ENCODE data around the gene NMT1. TPM values are rescaled to one million over a fixed set of nuclear protein-coding genes. Genes with fewer than 3 reads are reported as not detected.

Gene NMT1
- total and polyA plus RNA-seq, 2 of the 13 experiments (the other 11 are each of a cell fraction or from before 2014, with no cell fraction given), result 75.7 to 142 TPM

GRCh38 chr17:45135192-45135977 lies 74.3 kb downstream of the NMT1 start, which contains the start of gene ACBD4 (continued):
- TF ChIP-seq ZBTB2 (CRISPR knock-in tag; IDR thresholded peaks at IDR 0.05; ENCODE audit: low read depth), result no peak
- TF ChIP-seq PBX3 (CRISPR knock-in tag; IDR thresholded peaks at IDR 0.05; ENCODE audit: borderline replicate concordance), result no peak; the same call in 1 of the 2 replicates
- TF ChIP-seq NONO (IDR thresholded peaks at IDR 0.05), result no peak
- peak; percentile 86; the same call in 1 of the 2 replicates for TF ChIP-seq NONO (CRISPR knock-in tag; conservative IDR thresholded peaks at IDR 0.05)
- TF ChIP-seq ZNF160 (CRISPR knock-in tag; IDR thresholded peaks at IDR 0.05), result peak; percentile 90; the same call in 1 of the 2 replicates
- peak; percentile 97 for TF ChIP-seq ZBTB7A (CRISPR knock-in tag; IDR thresholded peaks at IDR 0.05)
- TF ChIP-seq RAD21 (CRISPR knock-in tag; IDR thresholded peaks at IDR 0.05), result peak; percentile 100
- TF ChIP-seq SNRNP70 (IDR thresholded peaks at IDR 0.05; ENCODE audit: low read depth, low read length), result no peak
- TF ChIP-seq ZNF619 (CRISPR knock-in tag; IDR thresholded peaks at IDR 0.05), result peak; percentile 81; the same call in 1 of the 2 replicates
- no peak for TF ChIP-seq ZNF20 (CRISPR knock-in tag; IDR thresholded peaks at IDR 0.05)
- TF ChIP-seq ZC3H13 (CRISPR knock-in tag; IDR thresholded peaks at IDR 0.05), result peak; percentile 71; the same call in 1 of the 2 replicates
- peak; percentile 73; the same call in 1 of the 2 replicates for TF ChIP-seq CHD4 (IDR thresholded peaks at IDR 0.05; ENCODE audit: borderline replicate concordance, low read length)
- TF ChIP-seq ZFY (CRISPR knock-in tag; IDR thresholded peaks at IDR 0.05), result peak; percentile 93
- peak; percentile 93 for TF ChIP-seq BCL3 (CRISPR knock-in tag; IDR thresholded peaks at IDR 0.05)
- no peak for TF ChIP-seq NFIB (CRISPR knock-in tag; IDR thresholded peaks at IDR 0.05; ENCODE audit: borderline replicate concordance)
- TF ChIP-seq NFKB2 (CRISPR knock-in tag; IDR thresholded peaks at IDR 0.05; ENCODE audit: borderline replicate concordance), result peak; percentile 92
- no peak for TF ChIP-seq ELK4 (CRISPR knock-in tag; IDR thresholded peaks at IDR 0.05; ENCODE audit: borderline replicate concordance)
- peak; percentile 84; the same call in 1 of the 2 replicates for TF ChIP-seq NR1H2 (CRISPR knock-in tag; IDR thresholded peaks at IDR 0.05; ENCODE audit: borderline replicate concordance, low read depth)
- TF ChIP-seq USF2 (IDR thresholded peaks at IDR 0.05; ENCODE audit: low read depth, low read length), result no peak
- TF ChIP-seq USF2 (CRISPR knock-in tag; IDR thresholded peaks at IDR 0.05; ENCODE audit: borderline replicate concordance), result peak; percentile 59; the same call in 1 of the 2 replicates

All from HepG2 (cell line).